HL-60/S4 treated with retinoic acid at 250 ng/mL for 4 days and 3 days (cell line): ENCODE results near the gene SLC7A7.
"Not testable (repeated sequence)": the region's sequence is repeated elsewhere in the genome, so short reads cannot be mapped to it uniquely, and the experiment has no call there.

Experiments
- in situ Hi-C: fragments of 300-500 bp; cut with MboI; formaldehyde crosslinking; loops from 2 replicates; pipeline ENCODE4 v1.7.0; 2022; ENCODE audit warnings: low sequenced_read_pairs

Gene SLC7A7

GRCh38 chr14:22764382-22764781, 50.9 kb downstream of the SLC7A7 start:
- in situ Hi-C loops: no loop called here

- in situ Hi-C loops: no loop called here
Measured at GRCh38 chr14:22761734-22762133, 53.5 kb downstream of the SLC7A7 start.

GRCh38 chr14:22757972-22758650, 57.1 kb downstream of the SLC7A7 start:
- in situ Hi-C loops: not testable (repeated sequence)

GRCh38 chr14:22753586-22753985, 61.6 kb downstream of the SLC7A7 start:
- in situ Hi-C loops: no loop called here

GRCh38 chr14:22752422-22752821, 62.8 kb downstream of the SLC7A7 start:
- in situ Hi-C loops: no loop called here

- in situ Hi-C loops: no loop called here
Measured at GRCh38 chr14:22748631-22749068, 66.6 kb downstream of the SLC7A7 start.

GRCh38 chr14:22748206-22748605, 67.0 kb downstream of the SLC7A7 start:
- in situ Hi-C loops: no loop called here

- in situ Hi-C loops: no loop called here
Measured at GRCh38 chr14:22747769-22748168, 67.5 kb downstream of the SLC7A7 start.

GRCh38 chr14:22740020-22740419, 75.2 kb downstream of the SLC7A7 start:
- in situ Hi-C loops: no loop called here

- in situ Hi-C loops: no loop called here
Measured at GRCh38 chr14:22739423-22739822, 75.8 kb downstream of the SLC7A7 start.

- in situ Hi-C loops: no loop called here
Measured at GRCh38 chr14:22737052-22737451, 78.2 kb downstream of the SLC7A7 start.

- in situ Hi-C loops: not testable (repeated sequence)
Measured at GRCh38 chr14:22736384-22736783, 78.9 kb downstream of the SLC7A7 start.

- in situ Hi-C loops: no loop called here
Measured at GRCh38 chr14:22735096-22735495, 80.1 kb downstream of the SLC7A7 start.

- in situ Hi-C loops: no loop called here
Measured at GRCh38 chr14:22733829-22734228, 81.4 kb downstream of the SLC7A7 start.

GRCh38 chr14:22732062-22732461, 83.2 kb downstream of the SLC7A7 start:
- in situ Hi-C loops: not testable (repeated sequence)

GRCh38 chr14:22726012-22726411, 89.2 kb downstream of the SLC7A7 start:
- in situ Hi-C loops: no loop called here

GRCh38 chr14:22725374-22725773, 89.9 kb downstream of the SLC7A7 start:
- in situ Hi-C loops: not testable (repeated sequence)

GRCh38 chr14:22724847-22725246, 90.4 kb downstream of the SLC7A7 start:
- in situ Hi-C loops: not testable (repeated sequence)

- in situ Hi-C loops: no loop called here
Measured at GRCh38 chr14:22723815-22724214, 91.4 kb downstream of the SLC7A7 start.
